HG03045 (cell line): ENCODE measurements around the gene PARP11.
A peak's percentile ranks its signal among the peaks of the same experiment; 100 is the strongest.

Source experiments
- ATAC-seq: cut with Tn5 transposase; IDR thresholded peaks from one replicate; pipeline ENCODE4 v1.9.1; 2021; ENCODE audit warnings: mild to moderate bottlenecking, moderate library complexity; ENCODE audit not compliant: unreplicated experiment

Gene PARP11

DNA sequence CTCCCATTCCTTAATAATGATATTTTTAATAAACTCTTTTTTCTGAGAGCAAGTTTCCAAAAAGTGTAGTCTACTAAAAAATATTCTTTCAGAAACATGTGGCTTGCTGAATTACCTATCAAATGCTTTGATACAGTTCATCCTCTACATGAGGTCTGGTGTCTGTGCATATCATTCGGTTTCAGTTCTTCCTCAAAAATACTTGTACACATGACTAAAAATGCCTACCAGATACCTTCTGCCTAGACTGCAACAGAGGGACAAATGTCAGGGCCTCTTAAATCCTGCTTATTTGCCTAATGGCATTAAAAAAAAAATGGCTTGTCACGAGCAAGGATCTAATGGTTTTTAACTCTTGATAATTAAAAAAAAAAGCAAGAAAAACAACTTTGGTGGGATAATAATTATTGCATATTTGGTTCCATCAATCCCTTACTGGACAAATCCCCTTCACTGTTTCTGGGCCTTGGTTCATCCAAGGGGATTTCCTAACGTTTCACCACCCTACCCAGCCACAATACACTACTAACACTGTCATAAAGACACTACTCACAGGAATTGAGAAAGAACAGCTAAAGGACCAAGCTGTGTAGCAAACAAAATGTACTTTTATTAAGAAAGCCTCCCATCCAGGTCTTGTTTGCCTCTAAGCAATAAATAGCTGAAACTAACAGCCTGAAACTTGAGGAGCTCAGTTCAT, 45.7 kb downstream of the PARP11 start:
- peak; percentile 56 for ATAC-seq

DNA sequence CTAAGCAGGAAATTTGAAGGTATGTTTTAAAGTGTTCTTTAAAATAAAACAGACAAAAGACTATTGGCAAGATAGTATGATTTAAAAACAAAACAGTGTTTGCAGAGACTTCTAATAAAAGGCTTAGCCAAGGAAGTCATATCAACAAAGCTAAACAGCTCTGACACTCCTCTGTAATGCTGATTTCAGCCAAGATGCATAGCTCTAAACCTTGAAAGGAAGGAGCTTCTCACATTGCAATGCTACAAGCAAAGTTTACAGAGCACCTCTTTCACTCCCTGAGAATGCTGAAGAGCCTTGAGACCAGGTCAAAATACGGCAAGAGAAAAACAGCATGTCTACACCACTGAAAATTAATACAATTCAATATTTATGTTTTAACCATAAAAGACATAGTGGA, 51.8 kb downstream of the PARP11 start:
- no peak for ATAC-seq

DNA sequence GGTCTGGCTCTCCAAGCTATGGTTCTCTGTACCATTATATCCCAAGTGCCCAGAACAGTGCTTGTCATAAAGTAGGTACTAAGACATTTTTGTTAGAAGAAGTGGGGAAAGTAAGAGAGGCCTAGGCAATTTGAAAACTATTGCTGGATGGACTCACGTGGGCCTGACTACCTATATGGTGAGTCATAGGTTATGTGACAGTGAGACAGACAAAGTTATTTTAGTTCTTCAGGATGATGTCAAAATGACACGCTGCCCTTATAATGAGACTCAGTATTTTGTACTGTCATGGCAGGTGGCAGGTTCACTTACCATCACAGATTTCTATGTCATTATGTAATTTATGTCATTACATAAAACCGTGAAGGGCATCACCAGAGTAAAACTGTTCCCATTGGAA, 53.1 kb downstream of the PARP11 start:
- ATAC-seq: no peak

DNA sequence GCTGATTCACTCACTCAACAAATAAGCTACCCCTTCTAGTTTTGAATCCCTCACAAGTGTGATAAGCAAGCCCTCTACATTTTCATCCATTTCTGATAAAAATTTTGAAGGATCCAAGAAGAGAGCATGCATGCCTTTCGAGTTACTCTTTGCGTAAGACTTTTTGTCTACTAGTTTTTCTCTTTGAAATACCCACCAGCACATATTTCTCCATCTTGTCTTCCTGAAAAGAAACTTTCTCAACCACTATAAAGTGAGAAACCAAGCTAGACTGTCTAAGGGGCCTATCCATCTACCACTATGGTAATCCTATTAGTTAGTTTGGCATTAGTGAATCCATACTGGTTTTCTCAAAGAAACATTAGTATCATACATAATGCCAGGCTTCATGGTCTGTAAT, 56.9 kb downstream of the PARP11 start:
- no peak for ATAC-seq

DNA sequence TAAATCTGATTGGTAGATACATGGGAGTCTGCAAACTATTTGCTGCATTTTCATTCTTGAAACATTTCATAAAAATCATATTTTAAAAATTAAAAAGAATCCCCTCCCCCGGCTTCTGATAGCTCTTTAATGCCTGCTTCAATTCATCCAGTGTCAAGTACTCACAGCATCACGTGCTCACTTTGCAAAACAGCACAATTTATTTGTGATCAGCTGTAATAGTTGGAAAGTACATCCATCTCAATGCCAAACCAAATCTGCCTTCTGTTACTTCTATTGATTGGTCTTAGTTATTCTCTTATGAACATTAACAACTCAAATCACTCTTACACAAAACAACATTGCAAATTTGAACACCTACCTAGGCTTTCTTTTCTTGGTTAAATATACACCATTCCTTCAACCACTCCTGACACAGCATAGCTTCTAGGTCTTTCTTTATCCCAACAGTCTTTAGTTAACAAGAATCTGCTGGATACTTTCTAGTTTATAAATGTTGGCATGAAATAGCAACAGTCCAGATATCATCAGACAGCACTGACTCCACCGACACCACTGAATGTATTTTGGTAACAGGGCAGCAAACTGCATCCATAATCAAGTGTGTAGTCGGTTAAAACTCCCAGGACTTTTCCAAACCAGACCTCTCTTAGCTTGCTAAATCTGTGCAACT, 58.0 kb downstream of the PARP11 start:
- no peak for ATAC-seq

DNA sequence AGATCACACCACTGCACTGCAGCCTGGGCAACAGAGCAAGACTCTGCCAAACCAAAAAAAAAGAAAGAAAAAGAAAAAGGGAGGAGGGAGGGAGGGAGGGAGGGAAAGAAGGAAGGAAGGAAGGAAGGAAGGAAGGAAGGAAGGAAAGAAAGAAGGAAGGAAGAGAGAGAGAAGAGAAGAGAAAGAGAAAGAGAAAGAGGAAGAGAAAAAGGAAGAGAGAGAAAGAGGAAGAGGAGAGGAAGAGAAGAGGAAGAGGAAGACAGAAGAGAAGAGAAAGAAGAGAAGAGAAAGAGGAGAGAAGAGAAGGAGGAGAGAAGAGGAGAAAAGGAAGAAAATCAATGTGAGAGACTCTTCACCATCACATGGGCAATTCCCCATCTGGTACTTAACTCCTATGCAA, 62.7 kb downstream of the PARP11 start:
- ATAC-seq: no peak

DNA sequence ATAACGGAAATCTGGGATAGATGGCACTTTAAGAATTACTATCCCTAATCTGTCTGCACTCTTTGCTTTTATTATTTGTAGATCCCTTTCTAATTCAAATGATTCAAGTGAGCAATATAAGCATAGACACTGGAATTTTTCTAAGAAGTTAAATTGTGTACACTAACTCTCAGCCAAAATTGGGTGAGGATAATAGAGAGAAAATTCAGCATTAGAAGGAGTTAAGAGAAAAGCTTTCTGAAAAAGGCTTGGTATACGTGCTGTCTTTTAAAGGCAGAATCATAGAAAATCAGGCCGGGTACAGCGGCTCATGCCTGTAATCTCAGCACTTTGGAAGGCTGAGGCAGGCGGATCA, 63.2 kb downstream of the PARP11 start:
- ATAC-seq: no peak

DNA sequence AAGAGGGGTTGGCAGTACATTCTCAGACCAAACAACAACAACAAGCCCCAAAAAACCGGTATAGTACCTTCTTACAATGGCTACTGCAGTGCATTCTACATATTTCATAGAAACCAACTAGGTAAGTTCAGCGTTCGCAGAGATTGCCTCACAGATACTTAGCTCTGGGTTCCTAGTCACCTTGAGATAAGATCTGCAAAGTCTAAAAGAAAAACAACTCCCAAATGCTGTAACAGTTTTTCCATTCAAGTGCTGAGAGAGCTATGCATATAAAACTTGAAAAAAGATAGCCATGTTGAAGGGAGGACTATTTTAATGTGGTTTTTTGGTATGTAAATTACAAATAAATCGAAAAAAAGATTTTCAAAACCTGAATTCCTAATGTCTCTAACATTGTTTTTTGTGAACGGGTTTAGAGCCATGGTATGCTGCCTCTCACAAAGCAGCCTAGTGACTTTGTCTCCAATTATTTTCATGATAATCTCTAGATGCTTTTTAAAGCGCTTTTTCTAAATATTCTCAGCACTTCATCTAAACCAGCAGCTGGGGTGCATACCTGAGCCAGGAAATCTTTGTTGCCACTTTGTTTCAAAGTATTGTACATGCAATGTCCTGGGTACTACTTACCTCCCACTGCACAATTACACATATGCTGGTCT, 63.7 kb downstream of the PARP11 start:
- no peak for ATAC-seq

DNA sequence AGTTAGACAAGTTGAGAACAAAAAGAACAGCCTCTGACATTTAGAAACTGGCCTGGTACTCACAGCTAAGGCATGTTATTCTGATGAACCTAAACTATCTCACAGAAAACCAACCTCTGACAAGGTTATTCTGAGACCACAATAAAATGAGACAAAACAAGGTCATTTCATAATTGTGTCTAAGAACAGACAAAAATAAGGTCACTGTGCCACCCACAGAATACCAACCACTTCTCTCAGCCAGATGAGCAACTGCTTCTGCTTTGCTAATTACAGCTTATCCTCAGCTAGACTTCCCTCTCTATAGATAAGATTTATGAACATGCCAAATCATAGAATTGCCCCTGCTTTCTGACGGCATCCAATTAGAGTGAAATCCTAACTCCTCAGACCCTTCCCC, 68.1 kb downstream of the PARP11 start:
- no peak for ATAC-seq

DNA sequence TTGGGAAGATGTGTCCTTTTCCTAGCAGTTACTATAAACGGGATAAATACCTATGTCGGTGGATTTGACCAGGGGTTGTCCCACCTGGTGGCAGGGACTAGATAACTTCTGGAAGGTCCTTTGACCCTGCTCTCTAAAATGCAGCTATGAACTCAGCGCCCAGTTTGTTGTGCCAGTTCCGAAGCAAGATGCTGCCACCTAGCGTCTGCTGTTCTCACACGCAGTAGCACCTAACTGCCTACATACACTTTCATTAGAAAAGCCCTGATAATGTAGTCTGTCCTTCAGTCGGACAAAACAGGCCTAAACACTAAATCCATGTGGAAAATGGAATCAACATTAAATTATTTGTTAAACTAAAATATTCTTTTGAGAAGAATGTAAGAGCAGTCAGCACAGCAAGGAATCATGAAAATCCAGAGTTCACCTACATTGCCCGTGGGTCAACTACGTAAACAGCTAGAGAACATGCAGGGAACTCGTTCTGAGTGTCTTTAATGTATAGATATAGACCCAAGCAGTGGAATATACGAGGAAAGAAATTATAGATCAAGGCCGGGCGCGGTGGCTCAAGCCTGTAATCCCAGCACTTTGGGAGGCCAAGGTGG, 69.2 kb downstream of the PARP11 start:
- ATAC-seq: no peak

DNA sequence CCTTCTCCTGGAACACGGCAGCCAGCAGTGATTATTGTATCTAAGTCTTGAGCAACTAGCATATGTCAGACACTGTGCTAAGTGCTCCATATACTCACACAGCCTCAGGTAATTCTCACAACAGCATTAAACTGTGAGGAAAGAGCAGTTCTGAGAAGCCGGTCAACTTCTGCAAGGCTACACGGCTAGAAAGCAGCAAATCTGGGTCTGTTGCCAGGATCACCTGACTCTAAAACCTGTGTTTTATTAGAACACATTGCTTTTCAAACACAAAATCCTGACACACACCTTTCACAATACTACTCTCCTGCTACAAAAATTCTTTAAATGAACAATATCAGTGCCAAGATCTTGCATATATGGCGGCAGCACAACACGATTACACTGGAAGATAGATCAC, 70.5 kb downstream of the PARP11 start:
- no peak for ATAC-seq

DNA sequence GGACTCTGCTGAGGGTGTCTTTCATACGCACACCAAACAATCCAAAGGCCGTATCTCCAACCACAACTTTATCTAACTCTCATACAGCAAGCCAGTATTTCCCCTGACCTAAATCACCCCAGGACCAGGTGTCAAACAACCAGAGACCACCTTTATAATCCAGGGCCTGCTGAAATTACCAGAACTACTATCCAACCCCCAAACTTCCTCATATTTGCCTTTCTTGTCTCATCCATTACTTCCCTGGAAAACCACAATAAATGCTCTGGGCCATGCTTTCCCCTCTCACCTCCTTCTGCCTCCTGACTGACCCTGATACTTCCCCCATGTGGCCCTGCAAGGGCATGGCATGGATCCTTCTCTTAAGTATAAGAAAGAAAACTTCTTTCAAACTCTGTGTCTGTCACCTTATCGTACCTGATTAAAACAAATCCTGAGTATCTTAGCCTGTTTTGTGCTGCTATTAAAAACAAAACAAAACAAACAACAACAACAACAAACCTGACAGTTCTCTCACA, 75.6 kb downstream of the PARP11 start:
- no peak for ATAC-seq

DNA sequence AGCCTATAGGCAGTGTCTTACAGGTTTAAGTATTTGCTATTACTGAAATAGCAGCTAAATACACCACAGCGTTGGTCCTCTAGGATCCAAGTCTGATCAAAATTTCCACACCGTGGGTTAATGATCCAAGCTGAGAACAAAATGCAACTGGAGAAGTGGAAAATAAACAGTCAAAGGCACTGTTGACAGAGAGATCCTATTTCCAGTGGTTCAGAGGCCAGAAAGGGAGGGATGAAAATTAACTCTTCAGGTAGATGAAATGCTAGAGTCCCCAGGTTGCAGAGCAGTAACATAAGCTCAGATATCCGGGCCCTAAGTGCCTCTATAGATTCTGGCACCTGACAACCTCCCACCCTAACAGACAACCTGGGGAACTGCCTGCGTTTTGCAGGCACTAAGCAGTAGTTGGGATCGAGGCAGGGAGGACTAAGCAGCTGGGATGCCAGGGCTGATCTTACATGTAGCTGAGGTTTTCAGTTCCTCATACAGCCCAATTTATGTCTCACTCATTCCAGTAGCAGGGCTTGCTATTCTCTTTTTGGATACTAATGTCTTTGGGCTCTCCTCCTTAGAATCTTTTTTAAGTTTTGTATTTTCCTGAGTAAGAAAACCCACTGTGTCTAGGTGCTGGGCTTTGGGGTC, 77.6 kb downstream of the PARP11 start:
- ATAC-seq: no peak

DNA sequence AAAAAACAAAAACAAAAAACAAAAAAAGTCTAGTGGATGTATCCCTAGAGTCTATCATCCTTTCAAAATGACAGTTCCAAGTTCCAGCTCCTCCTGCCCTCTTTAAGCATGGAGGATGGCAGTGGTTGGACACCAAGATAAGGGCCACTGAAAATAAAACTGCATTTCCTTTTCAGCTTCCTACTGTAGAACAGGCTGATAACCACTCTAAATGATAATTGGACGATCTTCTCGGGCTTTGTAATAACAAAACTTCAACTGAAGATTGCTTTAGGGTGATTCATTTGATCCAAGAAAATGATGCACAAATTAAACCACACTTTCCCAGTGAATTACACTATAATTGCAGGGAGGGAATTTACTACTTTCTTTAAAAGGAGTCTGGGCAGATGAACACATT, 78.1 kb downstream of the PARP11 start:
- ATAC-seq: no peak

DNA sequence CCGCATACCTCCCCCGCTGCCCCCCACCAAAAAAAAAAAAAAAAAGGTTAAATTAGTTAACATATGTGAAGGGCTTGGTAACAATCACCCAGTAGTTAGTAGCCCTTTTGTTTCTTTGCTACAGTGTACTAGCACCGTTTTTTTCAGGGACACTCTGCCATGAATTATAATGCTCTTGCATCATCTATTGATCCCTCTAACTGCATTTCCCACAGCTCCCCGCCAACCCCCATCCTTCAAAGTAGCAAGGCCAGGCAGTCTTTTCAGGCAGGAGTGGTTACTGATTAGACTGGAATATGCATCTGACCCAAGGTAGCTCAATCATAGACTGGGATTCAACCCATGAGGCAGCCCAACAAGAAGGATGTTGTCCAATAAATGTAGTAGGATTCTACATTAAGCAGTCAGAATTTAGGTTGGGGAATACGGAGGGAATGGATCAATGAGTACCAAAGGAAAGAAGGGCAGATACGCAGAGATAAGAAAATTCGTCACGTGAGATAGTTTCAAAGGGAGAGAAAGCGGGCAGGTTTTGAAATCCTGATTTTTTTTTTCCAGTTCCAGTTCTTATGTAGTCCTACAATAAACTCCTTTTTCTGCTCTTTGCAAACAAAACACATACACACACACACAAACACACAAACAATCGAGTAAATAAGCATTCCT, 80.4 kb downstream of the PARP11 start:
- ATAC-seq: no peak

DNA sequence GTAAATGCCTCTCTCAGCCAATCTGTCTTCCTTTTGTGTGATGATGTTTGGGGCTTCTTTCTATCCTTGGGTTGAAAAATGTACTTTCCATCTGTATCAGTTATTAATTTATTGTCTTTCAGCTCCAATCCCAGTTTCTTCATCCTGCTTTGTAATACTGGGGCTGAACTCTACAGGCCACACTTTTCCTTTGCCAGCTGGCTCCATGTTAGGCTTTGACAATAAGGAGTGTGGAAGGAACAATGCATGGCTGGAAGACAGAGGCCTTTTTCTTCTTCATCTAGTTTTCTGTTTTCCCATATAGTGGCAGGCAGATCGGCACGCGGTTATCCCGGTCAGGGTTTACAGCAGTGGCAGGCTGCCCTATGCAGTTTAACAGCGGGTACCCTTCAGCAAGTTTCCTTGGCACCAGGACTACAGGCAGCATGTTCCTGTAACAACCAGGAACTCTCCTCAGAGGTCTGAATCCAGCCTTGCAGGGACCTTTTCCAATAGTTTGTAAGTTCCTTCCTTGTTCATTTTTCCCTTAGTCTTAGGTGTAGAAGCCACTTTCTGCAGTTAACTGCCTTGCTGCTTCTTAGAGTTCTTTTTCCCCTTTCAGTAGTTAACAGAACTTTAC, 81.8 kb downstream of the PARP11 start:
- ATAC-seq: no peak

DNA sequence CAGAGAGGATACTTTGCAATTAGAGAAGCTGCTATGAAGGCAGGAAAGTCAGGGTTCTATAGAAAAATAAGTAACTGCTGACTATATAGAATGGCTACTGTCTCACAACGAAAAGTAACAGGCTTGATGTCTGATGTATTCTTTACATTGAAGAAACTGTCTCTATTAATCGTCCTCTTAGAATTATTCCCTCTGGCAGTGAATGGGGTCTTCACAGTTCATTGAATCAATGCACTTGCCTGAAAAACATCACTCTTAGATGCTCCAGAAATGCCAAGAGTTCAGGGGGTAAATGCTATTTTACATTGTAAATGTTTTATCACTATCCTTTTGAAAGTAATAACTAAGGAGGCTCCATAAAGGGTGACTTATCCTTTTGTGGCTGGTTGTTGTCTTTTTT, 82.6 kb downstream of the PARP11 start:
- no peak for ATAC-seq

DNA sequence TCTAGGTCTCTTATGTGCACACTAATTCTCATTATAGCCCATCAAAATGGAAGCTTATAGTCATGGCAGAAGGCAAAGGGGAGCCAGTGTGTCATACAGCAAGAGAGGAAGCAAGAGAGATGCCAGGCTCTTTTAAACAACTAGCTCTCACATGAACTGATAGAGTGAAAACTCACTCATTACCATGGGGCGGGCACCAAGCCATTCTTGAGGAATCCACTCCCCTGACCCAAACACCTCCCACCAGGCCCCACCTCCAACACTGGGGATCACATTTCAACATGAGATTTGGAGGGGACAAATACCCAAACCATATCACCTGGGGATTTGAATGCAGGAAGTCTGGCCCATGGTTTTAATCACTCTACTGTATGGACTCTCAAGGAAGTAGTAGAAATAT, 83.4 kb downstream of the PARP11 start:
- ATAC-seq: no peak

DNA sequence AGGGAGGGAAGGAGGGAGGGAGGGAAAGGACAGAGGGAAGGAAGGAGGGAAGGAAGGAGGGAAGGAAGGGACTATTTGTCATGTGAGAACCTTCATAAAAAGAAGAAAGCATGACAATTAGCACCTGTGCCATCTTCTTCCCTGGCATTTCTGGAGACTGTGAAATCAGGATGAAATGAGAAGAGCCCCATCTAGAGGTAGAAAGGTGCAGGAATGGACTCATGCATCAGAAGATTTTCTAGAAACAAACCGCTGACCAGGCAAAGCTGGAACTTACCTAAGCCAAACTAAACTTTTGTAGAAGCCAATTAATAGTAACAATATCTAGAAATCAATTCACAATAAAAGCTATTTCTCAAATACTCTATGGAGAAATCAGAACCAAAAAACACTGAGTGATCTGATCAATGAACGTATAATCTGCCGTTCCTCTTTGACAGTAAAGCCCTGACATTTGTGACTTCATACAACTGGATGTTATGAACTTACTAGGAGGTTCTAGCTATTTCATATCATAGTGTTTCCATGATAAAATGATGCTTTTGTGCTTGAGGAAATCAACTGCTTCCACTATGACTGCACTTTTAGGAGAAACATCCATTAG, 95.9 kb downstream of the PARP11 start:
- ATAC-seq: no peak
